GM18520 (cell line): Measurements from ENCODE around the gene ARSJ.
"Not testable (repeated sequence)": the region's sequence is repeated elsewhere in the genome, so short reads cannot be mapped to it uniquely, and the experiment has no call there.

Experiments used
- ATAC-seq: cut with Tn5 transposase; IDR thresholded peaks from one replicate; pipeline ENCODE4 v1.9.1; 2021; ENCODE audit not compliant: unreplicated experiment

The ARSJ gene

GRCh38 chr4:113959539-113959937 is 19.9 kb downstream of the ARSJ start:
- no peak for ATAC-seq

- no peak for ATAC-seq
Measured at GRCh38 chr4:113958766-113959538, 20.5 kb downstream of the ARSJ start.

- ATAC-seq, result no peak
Measured at GRCh38 chr4:113957956-113958355, 21.5 kb downstream of the ARSJ start.

- ATAC-seq, result no peak
Measured at GRCh38 chr4:113955948-113956347, 23.5 kb downstream of the ARSJ start.

GRCh38 chr4:113955411-113955810 is 24.0 kb downstream of the ARSJ start:
- ATAC-seq, result no peak

- ATAC-seq, result no peak
Measured at GRCh38 chr4:113953888-113954287, 25.6 kb downstream of the ARSJ start.

GRCh38 chr4:113952452-113953029 is 26.9 kb downstream of the ARSJ start:
- peak; percentile 83 for ATAC-seq

GRCh38 chr4:113951263-113951662 is 28.2 kb downstream of the ARSJ start:
- no peak for ATAC-seq

GRCh38 chr4:113950207-113950606 is 29.2 kb downstream of the ARSJ start:
- no peak for ATAC-seq

GRCh38 chr4:113947484-113947883 is 32.0 kb downstream of the ARSJ start:
- no peak for ATAC-seq

GRCh38 chr4:113945906-113946305 is 33.5 kb downstream of the ARSJ start:
- ATAC-seq, result no peak

- no peak for ATAC-seq
Measured at GRCh38 chr4:113943863-113944262, 35.6 kb downstream of the ARSJ start.

- ATAC-seq, result no peak
Measured at GRCh38 chr4:113943085-113943484, 36.4 kb downstream of the ARSJ start.

GRCh38 chr4:113941836-113942235 is 37.6 kb downstream of the ARSJ start:
- no peak for ATAC-seq

GRCh38 chr4:113940103-113940502 is 39.3 kb downstream of the ARSJ start:
- not testable (repeated sequence) for ATAC-seq

- ATAC-seq, result no peak
Measured at GRCh38 chr4:113935190-113935589, 44.3 kb downstream of the ARSJ start.

GRCh38 chr4:113924706-113925105 is 54.7 kb downstream of the ARSJ start:
- ATAC-seq, result not testable (repeated sequence)

- ATAC-seq, result no peak
Measured at GRCh38 chr4:113921089-113921794, 58.2 kb downstream of the ARSJ start.

- no peak for ATAC-seq
Measured at GRCh38 chr4:113919611-113920010, 59.8 kb downstream of the ARSJ start.

- no peak for ATAC-seq
Measured at GRCh38 chr4:113919145-113919544, 60.3 kb downstream of the ARSJ start.

GRCh38 chr4:113908829-113909228 is 70.6 kb downstream of the ARSJ start:
- no peak for ATAC-seq

- ATAC-seq, result no peak
Measured at GRCh38 chr4:113907559-113907958, 71.9 kb downstream of the ARSJ start.
